Breast epithelium (tissue), 3 donors: Measurements from ENCODE around the gene CAMK2A.

Experiments used
- POLR2A ChIP-seq: fragments of 450-650 bp; IDR thresholded peaks from one replicate; pipeline ENCODE4 v1.6.1; 2016; ENCODE audit warnings: antibody characterized with exemption, mild to moderate bottlenecking, moderate library complexity
- POLR2AphosphoS5 ChIP-seq, 3 donors: sonication (generic); formaldehyde crosslinking; IDR thresholded peaks; one replicate each; pipeline ENCODE4 v1.6.1; 2017; ENCODE audit warnings: antibody characterized with exemption in 3 of 3

DNA sequence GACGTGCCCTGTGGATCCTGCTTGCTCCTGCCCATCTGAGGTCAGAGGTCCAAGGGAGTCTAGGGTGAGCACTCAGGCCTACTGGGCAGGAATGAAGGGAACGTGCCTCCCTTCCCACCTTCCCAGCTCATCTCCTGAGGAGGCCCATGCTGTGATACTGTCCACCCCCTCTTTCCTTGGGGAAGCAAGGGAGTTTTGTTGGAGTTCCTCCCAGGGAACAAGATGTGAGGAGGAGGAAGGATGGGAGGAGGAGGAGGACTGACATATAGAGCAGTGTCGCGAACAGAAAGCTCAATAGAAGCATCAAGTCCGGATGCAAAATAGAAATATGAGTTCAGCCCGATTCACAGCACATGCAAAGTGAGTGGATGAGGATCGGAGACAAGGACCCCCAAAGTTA, 58.7 kb downstream of the CAMK2A start:
- TF ChIP-seq POLR2AphosphoS5 (IDR thresholded peaks at IDR 0.05) (no peak), POLR2A (no peak)
